ENCODE measurements around the gene RBM18.

- TF ChIP-seq CTCF (IDR thresholded peaks at IDR 0.05; ENCODE audit: insufficient read depth, low read depth, low read length), result no peak
- TF ChIP-seq EZH2 (IDR thresholded peaks at IDR 0.05; ENCODE audit: insufficient read depth, low read length), result no peak
Measured at GRCh38 chr9:122200960-122201595, 63.6 kb downstream of the RBM18 start.
